Posterior cingulate gyrus (tissue), 11 donors: Measurements from ENCODE around the gene CDH5.
A peak's percentile ranks its signal among the peaks of the same experiment; 100 is the strongest.

ENCODE experiments used
- DNase-seq, 10 donors: peaks; one replicate each; pipeline versions ENCODE4 v3.0.0 to v3.0.0-alpha.2; 2020 to 2021; ENCODE audit warnings: mixed read lengths in 3 of 10
- intact Hi-C: fragments of 100-400 bp; cut with DNase I; formaldehyde crosslinking; loops from one replicate; pipeline ENCODE4 v1.15.1; 2023

The CDH5 gene

DNA sequence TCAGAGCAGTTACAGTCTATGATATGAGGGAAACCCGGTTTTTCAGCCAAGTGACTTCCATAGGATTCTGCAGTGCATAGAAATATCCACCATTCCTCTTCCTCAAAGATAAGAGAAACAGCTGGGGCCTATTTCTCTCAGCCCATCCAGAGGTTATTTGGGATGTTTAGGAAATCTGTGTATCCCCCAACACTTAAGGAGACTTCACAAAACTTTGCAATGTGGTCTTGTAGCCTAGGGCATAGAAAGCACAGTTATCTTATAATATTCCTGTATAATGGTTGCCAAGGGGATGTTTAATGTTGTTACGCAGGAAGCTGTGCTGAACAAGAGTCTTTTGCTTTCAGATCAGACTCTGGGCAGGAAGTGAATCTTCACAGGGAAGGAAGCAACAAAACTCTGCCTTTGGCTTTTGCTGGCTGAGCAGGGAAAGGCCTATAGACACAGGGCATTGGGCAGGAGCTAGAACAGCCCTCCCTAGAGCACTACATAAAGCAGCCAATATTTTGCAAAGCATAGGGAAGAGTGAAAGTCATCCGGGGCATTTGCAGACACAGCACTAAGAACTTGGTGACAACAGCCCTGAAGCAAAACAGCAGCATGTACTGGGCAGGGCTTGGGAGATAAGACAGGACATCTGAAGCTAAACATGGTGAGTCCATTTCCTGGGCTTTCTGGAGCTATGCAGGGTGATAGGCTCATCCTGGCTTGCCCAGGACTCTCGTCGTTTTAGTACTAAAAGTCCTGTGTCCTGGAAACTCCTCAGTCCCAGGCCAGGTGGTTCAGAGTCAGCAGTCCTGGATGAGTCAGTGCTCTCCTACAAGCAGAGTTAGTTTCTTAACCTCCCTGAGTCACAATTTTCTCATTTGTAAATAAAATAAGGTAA is 41.9 kb downstream of the CDH5 start:
- DNase-seq = no peak

DNA sequence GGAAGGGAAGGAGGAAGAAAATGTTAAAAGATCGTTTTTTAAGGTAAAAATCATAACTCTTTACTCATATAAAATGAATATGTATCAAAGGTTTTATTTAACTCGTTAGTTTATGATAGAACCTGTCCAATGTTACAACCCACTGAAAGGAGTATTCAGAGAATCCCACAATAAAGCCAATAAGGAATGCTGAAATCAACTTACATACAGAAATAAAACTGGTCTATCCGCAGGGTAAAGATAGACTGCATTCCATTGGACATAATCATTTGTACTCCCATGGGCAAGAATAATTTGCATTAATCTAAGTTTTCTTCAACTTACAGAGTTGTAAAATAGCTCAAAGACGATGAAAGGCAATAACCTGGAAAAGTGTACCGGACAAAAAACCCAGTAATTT is 42.7 kb downstream of the CDH5 start:
- no peak for DNase-seq
- intact Hi-C loops = loop anchor here (5.0 kb wide), 1 partner anchor 193 kb away; the partner anchor contains the start of gene CMTM3

More for the DNA sequence above, 41.9 kb downstream of the CDH5 start:
- intact Hi-C loops = loop anchor here (5.0 kb wide), 1 partner anchor 194 kb away; the partner anchor contains the start of gene CMTM3

DNA sequence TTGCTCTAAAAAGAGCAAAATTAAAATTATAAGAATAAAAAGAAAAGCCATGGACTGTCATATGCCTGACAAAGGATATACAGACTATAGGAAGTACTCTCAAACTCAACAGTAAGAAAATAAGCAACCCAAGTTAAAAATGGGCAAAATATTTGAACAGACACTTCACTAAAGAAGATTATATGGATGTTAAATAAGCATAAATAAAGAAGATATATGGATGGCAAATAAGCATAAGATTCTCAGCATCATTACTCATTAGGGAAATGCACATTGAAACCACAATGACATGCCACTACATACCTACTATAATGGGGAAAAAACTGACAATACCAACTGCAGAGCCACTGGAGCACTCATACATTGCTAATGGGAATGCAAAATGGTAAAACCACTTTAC is 45.7 kb downstream of the CDH5 start:
- DNase-seq = no peak
- intact Hi-C loops = no loop called here

DNA sequence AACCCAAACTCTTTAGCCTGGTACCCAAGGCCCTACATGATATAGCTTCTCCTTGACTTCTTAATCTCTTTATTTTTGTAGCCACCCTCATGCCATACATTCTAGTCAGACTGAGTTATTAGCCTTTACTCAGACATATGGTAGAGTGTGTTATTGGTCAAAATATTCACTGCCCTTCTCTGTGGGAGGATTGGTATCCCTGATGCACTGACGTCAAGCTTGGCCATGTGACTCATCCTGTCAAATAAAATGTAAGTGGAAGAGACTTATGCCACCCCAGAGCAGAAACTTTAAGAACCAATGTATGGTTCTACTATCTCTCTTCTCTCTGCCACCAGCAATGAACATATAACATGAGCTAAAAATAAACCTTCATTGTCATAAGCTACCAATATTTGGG is 48.4 kb downstream of the CDH5 start:
- intact Hi-C loops = no loop called here

DNA sequence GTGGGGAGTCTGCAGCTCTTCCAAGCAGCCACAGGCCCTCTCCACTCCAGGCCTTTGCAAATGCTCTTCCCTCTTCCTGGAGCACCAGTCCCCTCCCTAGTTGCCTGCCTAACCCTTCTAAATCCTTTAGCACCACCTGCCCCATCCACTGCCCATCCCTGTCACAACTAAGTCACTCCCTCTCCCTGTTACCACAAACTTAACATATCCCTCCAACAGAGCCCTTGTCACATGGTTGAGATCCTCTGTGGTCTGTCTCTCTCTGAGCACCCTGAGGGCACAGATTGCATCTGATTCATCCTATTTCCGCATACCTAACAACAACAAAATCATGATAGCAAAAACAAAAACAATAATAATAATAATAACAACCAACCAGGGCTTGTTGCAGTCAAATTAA is 49.6 kb downstream of the CDH5 start:
- DNase-seq = no peak
- intact Hi-C loops = no loop called here

More for the DNA sequence above, 48.4 kb downstream of the CDH5 start:
- no peak for DNase-seq

DNA sequence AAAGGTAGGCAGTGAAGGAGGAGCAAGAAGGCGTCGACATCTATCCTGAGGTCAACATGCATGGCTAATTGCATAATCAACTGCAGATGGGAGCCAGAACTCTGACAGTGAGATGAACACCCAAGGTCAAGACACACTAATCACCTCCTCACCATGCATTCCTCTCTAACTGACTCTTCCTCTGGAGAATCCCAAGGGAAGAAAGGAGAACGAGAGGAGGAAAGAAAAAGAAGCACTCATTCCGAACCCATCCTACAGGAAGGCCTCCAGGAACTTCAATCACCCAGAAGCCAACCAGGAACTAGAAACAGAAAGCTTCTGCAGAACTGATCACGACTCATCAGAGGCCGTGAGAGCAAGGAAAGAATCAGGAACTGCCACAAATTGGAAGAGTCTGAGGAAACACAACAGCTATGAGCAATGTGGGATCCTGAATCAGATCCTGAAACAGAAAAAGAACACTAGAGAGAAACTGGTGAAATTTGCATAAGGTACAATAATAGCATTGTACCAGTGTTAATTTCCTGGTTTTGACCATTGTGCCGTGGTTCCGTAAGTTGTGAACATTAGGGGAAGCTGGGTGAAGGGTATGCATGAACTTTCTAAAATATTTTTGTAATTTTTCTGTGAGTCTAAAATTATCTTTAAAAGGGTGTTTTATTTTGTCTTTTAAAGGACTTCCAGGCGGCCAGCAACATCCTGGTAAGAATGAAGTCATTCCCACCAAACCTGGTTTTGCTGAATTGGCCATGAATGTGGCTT is 50.6 kb downstream of the CDH5 start:
- no peak for DNase-seq
- intact Hi-C loops = no loop called here

DNA sequence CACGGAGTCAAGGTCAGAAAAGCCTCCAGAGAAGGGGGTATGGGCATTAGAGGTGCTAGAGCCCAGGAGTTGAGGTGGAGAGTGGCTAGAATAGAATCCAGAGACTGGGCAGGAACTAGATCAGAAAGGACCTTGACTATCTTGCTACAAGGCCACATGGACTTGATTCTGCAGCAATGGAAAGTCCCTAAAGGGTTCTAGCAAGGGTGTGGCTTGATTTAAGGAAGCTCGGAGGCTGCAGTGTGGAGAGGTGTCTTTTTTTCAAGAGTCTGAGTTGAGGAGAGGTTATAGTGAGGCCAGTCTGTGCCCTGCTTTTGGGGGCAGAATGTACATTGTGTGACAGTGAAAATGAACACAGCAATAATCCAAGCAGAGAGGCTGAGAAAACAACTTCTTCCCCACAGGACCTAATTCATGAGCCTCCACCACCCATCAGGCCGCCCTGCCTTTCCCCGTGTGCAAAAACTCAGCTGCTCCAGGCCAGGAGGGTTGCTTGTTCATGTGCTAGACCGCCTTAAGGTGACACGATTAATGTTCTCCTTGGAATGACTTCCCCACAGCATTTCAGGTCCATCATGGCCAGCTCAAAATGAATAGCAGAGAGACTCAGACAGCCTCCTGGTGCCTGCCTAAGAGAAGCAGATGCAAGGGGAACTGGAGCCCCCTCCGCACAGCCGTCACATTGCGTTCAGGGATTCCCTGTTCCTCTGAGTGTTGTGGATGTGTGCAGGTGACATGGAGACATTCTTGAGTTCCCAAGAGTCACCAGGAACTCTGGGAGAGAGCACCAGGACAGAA is 51.9 kb downstream of the CDH5 start:
- no peak for DNase-seq

DNA sequence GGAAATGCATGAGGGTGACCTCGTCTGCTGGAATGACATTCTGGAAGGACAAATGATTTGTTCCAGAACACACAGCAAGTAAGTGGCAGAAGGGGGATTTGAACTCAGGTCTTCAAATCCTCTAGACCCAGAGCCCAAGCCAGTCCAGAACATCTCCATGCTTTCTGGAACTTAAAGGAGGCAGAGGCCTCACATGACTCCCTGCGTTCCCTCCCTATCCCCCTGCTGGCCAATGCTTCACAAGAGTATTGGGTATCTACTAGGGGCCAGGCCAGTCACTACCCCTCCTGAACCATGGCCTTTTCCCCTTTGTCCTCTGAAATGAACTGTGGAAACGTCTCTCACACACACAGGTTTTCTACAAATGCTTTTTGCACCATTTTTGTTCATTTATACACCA is 53.0 kb downstream of the CDH5 start:
- no peak for DNase-seq
- intact Hi-C loops = no loop called here

More for the DNA sequence above, 51.9 kb downstream of the CDH5 start:
- intact Hi-C loops = no loop called here

DNA sequence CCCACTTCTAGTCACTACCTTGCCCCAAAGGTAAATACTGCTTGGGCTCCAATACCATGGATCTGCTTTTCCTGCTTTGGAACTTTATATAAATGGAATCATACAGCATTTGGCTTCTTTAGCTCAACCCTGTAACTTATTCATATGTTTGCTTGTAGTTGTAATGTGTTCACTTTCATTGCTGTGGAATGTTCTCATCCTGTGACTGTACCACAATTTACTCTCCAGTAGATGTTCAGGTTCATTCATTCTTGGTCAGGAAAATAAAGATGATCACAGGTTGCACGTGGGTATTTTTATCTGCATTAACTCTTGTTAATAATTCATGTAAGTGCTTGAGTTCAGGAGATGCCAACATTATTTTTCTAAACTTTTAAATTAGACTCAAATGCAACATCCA is 53.9 kb downstream of the CDH5 start:
- intact Hi-C loops = no loop called here
- DNase-seq = no peak

DNA sequence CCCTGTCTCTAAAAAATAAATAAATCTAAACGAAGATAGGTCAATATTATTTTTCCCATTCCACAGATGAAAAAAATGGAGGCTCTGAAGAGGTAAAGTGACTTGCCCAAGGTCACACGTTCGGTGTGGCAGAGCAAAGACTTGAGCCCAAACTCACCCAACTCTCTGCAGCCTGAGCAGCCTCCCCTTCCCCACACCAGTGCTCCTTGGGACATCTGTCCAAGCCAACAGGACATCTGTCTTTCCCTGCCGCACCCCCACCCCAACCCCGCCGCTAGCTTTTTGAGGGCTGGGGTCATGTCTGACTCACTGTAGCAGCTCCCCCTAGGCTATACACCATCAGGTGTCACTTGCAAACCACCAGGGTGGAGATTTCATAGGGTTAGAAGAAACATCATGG is 55.4 kb downstream of the CDH5 start:
- no peak for DNase-seq
- intact Hi-C loops = no loop called here

DNA sequence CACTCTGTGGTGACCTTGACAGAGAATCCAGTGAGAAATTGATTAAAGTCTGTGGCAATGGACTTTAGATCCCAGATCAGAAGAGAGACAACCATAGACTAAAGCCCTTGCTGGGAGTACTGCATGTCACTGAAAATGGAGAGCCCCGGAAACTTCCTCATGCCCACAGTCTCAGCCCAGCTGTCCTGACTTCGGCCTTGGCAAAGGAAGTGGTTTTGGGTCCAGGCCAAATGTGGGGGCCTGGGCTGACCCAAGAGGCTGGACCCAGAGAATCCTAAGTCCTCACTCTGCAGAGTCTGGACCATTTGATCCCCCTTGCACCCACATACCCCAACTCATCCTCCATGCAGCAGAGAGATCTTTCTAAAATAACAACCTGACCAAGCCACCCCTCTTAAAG is 55.9 kb downstream of the CDH5 start:
- intact Hi-C loops = no loop called here
- DNase-seq = no peak

DNA sequence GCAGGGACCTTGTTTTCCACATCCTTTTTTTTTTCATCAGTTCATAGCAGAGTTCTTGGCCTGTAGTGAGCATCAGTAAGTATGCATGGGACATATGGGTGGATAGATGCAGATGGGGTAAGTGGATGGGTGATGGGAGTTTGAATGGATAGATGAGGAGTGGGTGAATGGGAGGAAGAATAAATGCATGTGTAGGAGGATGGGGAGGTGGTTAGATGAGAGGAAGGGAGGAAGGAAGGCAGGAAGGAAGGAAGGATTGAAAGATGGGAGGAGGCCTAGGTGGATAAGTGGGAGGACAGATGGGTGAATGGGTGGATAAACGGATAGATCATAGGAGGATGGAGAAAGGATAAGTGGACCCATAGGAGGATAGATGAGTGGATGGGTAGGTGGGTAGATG is 56.7 kb downstream of the CDH5 start:
- intact Hi-C loops = no loop called here
- no peak for DNase-seq

DNA sequence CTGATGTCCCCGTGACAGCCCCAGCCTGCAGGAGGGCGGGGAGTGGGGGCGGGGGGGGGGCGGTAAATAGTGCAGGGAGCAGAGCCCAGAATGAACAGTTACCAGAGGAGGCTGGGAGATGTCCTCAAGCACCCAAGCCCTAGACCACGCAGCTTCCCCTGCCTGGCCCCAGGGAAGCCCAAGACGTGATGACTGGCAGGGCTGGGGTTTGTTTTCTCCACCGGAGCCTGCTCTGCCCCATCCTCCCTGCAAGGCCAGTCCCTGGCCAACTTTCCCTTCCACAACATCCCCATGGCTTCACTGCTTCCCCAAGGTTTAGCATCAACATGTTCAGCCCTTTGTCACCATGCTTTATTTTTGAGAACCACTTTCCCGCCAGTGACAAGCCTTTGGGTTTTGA is 59.2 kb downstream of the CDH5 start:
- intact Hi-C loops = no loop called here

DNA sequence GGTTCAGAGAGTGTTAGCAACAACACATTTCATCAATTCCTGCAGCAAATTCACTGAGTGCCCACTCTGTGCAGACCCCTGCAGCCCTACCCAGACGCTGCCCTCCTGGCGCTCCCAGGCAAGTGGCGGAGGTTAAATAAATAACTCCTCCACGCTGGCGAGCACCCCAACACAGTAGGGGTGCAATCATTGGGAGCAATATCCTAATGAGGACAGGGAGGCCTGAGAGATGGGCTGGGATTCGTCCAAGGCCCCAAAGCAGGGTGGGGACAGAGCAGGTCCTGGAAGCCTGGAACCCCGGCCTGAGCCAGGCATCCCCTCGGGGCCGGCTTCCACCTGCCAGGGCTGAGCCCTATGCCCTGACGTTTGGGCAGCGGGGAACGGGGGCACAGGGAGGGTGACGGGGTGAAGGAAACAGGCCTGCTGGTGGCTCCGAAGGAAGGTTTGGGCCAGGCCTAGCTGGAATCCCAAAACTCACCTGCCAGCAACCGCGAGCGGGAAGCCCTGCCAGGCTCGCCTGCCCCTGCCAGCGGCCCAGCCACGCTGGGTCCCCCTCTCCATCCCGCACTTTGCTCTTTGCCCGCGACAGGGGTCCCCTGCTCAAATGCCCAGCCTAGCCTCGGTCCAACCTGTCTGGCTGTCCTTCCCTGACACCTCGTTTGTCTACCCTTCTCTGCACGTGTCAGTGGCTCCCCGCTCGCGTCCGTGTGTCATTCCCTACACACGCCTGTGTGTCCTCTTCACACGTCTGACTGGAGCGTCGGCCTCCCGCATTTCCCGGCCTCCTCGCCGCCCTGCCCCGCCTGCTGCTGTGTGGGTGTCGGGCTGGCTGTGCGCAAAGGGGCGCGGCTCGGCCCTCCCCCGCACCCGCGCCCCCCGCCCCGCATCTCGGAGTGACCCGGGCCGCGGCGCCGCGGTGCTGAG is 59.9 kb downstream of the CDH5 start:
- intact Hi-C loops = no loop called here
- DNase-seq = no peak

More for the DNA sequence above, 59.2 kb downstream of the CDH5 start:
- peak in 1 of 10 donors; percentile 77 for DNase-seq

DNA sequence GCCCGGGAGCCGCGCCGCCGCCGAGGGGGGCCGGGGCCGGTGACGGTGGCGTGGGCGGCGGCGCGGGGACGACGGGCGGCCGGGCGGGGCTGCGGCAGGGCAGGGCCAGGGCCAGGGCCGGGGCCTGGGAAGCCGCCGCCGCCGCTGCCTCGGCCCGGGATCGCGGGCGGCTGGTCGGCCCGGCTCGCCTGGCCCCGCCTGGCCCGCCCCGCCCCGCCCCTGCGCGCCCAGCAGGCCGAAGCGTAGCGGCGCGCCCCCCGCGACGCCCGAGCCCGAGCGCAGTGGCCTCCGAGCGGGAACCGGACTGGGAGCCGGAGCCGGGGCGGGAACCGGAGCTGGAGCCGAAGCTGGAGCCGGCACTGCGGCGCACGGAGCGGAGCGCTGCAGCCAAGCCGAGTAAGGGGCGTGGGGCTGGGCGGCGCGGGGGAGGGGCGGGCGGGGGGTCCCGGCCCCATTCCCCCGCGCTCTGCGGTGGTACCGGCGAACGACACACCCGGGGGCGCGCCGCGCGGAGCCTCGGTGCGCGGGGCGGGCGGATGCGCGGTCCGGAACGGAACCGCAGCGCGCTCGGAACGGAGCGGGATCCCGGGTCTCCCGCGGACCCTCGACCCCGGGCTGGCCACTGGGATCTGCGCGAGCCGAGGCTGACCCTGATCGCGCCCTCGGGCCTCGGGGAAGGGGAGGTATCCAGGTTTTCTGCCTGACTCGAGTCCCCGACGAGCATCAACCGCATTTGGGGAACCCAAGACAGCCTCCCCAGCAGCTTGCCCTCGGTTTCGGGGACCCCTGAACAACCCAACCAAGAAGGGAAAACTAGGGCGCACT is 60.8 kb downstream of the CDH5 start, which contains the start of gene BEAN1:
BEAN1 (plus strand) TSS at position 260 of the 825 bp plus-strand sequence. CDS start 10,382 bp downstream, outside the sequence.
- intact Hi-C loops = no loop called here
- DNase-seq = peak in 2 of 10 donors; percentile 80 to 85

DNA sequence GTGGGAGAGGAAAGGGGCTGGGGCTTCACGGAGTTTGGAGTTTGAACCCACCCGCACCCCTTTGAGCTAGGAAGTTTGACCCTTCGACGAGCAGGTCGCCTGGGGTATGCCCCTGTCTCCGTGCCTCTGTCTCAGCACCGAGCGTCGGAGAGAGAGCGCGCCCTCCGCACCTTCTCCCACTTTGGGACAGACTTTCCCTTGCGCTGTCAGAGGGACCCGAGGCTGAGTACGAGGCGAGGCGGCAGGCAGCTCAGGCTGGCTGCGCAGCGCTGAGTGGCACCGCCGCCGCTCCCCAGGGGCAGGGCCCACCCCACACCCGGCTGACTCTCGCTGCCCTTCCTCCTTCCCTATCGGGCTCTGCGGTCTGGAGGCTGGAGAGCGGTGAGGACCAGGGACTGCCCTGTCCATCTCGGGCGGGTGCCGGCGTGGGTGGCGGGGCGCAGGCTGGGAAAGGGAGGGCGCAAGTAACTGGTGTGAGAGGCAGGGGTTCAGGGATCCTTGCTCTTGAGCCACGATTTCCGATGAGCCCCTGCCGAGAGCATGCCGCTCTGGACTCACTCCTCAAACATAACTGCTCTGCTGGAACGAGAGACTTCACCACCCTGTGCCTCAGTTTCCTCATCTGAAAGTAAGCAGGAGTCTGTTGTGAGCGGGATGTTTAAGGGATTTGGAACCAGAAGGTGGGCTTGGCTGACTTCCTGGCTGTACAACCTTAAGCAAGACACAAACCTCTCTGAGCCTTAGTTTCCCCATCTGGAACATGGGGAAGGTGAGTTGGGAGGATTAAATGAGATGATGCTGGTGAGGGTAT is 61.6 kb downstream of the CDH5 start:
- peak in 1 of 10 donors; percentile 80 for DNase-seq
- intact Hi-C loops = no loop called here

DNA sequence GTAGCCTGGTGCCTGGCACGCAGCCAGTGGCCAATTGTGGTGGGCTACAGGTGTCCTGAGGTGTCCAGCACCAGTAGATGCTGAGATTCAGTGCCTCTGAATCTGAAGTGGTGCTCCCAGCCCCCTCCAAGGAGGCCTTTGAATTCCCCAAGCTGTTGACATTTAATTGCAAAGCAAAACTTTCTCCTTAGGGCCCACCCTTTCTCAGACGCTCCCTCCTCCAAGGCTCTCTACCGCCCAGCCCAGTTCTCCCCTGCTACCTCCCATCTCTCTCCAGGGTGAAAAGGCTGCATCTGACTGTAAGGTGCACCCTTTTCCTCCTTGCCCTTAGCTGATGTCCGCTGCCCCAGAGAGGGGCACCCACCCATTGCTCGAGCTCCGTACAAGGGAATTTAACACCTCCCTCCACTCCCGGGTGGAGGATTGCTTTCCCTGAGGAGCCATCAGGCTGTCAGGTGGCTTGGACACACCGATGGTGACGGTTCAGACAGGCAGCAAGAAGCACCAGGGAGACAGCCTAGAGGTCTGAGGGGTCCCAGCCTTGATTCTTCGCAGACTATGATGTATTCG is 62.3 kb downstream of the CDH5 start:
- intact Hi-C loops = no loop called here
- DNase-seq = peak in 1 of 10 donors; percentile 67
